ENCODE data around the gene KIAA1549. TPM values are rescaled to one million over a fixed set of nuclear protein-coding genes. Genes with fewer than 3 reads are reported as not detected.

Gene KIAA1549
- total and polyA plus RNA-seq, 4 donors: 0.13 to 2.8 (median 0.58) TPM

- Histone ChIP-seq H3K27me3 (ENCODE audit: control insufficient read depth in 1 of 2, insufficient read depth in 2 of 2, low read length in 1 of 2) (no peaks in the 10 kb centered on the region), H3K27ac (ENCODE audit: low read depth in 1 of 2, low read length in 2 of 2) (no peak overlapping the region), H3K9me3 (ENCODE audit: control insufficient read depth, low read length) (no peaks in the 10 kb centered on the region), H3K4me3 (ENCODE audit: low read length in 2 of 2) (no peak overlapping the region), H3K4me1 (ENCODE audit: control insufficient read depth in 1 of 2, insufficient read depth in 2 of 2, low read length in 2 of 2) (no peaks in the 10 kb centered on the region), H3K36me3 (ENCODE audit: control insufficient read depth in 1 of 2, insufficient read depth in 2 of 2, low read length in 1 of 2) (no peaks in the 10 kb centered on the region)
- DNase-seq (no peak), ATAC-seq (ENCODE audit: low FRiP score) (no peak)
- intact Hi-C loops (cut with DNase I): no loop called here
- 95 to 97% methylated on average over 5 of the region's 5 CpGs for WGBS, 2 donors
Observed at GRCh38 chr7:138871814-138872090, 109.4 kb downstream of the KIAA1549 start.

GRCh38 chr7:138871065-138871813 is 110.0 kb downstream of the KIAA1549 start:
- DNase-seq (no peak), ATAC-seq (ENCODE audit: low FRiP score) (no peak)
- Histone ChIP-seq H3K9me3 (ENCODE audit: control insufficient read depth, low read length) (no peaks in the 10 kb centered on the region), H3K4me1 (ENCODE audit: control insufficient read depth in 1 of 2, insufficient read depth in 2 of 2, low read length in 2 of 2) (no peaks in the 10 kb centered on the region), H3K27ac (ENCODE audit: low read depth in 1 of 2, low read length in 2 of 2) (no peak overlapping the region), H3K4me3 (ENCODE audit: low read length in 2 of 2) (no peak overlapping the region), H3K36me3 (ENCODE audit: control insufficient read depth in 1 of 2, insufficient read depth in 2 of 2, low read length in 1 of 2) (no peaks in the 10 kb centered on the region), H3K27me3 (ENCODE audit: control insufficient read depth in 1 of 2, insufficient read depth in 2 of 2, low read length in 1 of 2) (no peaks in the 10 kb centered on the region)
- intact Hi-C loops (cut with DNase I): no loop called here
- 92 to 94% methylated on average over 21 of the region's 21 CpGs for WGBS, 2 donors

DNA sequence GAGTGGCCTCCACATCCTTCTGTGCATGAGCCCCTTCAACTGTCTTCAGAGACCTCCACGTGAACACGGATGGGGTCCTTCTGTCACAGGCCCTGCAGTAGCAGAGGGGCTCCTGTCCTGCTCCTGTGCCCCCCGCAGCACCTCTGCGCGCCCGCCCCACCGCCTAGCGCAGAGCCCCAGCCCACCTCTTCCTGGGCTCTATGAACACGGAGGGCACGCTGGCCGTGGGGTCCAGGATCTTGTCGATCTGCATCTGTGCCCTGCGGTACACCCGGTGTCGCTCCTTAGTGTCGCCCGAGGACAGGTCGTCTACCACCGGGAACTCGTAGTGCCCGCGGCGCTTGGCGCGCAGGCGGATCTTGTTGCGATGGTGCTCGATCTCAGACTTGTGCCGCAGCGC is 111.8 kb downstream of the KIAA1549 start:
- ATAC-seq (ENCODE audit: low FRiP score): peak; percentile 37
- no peak overlapping the region for H3K27ac ChIP-seq (ENCODE audit: low read depth in 1 of 2, low read length in 2 of 2)
- no peaks in the 10 kb centered on the region for H3K4me1 ChIP-seq (ENCODE audit: control insufficient read depth in 1 of 2, insufficient read depth in 2 of 2, low read length in 2 of 2)
- no peak for DNase-seq
- no peak overlapping the region for H3K4me3 ChIP-seq (ENCODE audit: low read length in 2 of 2)
- intact Hi-C loops (cut with DNase I): loop anchor here in 1 of 2 donors (10.0 kb wide), 1 partner anchor 55 kb away; no protein-coding TSS in a partner anchor
- H3K36me3 ChIP-seq (ENCODE audit: control insufficient read depth in 1 of 2, insufficient read depth in 2 of 2, low read length in 1 of 2): no peaks in the 10 kb centered on the region
- H3K27me3 ChIP-seq (ENCODE audit: control insufficient read depth in 1 of 2, insufficient read depth in 2 of 2, low read length in 1 of 2): no peaks in the 10 kb centered on the region
- no peaks in the 10 kb centered on the region for H3K9me3 ChIP-seq (ENCODE audit: control insufficient read depth, low read length)
- WGBS, 2 donors: 98 to 99% methylated on average over 30 of the region's 30 CpGs

DNA sequence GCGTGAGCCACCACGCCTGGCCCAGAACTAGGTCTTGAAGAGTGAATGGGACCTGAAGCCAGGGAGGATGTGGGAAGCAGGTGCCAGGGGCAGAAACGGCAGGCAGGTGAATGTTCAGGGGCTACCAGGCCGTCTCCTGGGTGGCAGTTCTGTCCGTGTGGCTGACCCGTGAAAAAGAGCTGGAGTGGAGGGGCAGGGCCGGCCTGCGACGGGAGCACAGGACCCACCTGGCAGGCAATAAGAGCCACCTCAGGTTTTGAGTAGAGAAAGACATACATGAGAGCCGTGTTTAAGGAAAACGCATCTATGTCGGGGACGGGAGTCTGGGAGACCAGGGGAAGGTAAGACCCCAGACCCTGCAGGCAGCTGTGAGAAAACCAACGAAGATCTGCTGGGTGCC is 112.5 kb downstream of the KIAA1549 start:
- Histone ChIP-seq H3K4me3 (ENCODE audit: low read length in 2 of 2) (no peak overlapping the region), H3K4me1 (ENCODE audit: control insufficient read depth in 1 of 2, insufficient read depth in 2 of 2, low read length in 2 of 2) (no peaks in the 10 kb centered on the region), H3K27me3 (ENCODE audit: control insufficient read depth in 1 of 2, insufficient read depth in 2 of 2, low read length in 1 of 2) (no peaks in the 10 kb centered on the region), H3K27ac (ENCODE audit: low read depth in 1 of 2, low read length in 2 of 2) (no peak overlapping the region), H3K36me3 (ENCODE audit: control insufficient read depth in 1 of 2, insufficient read depth in 2 of 2, low read length in 1 of 2) (no peaks in the 10 kb centered on the region), H3K9me3 (ENCODE audit: control insufficient read depth, low read length) (no peaks in the 10 kb centered on the region)
- intact Hi-C loops (cut with DNase I): loop anchor here in 1 of 2 donors (10.0 kb wide), 1 partner anchor 56 kb away; no protein-coding TSS in a partner anchor
- DNase-seq (no peak), ATAC-seq (ENCODE audit: low FRiP score) (peak; percentile 5)
- 93 to 95% methylated on average over 14 of the region's 14 CpGs for WGBS, 2 donors

DNA sequence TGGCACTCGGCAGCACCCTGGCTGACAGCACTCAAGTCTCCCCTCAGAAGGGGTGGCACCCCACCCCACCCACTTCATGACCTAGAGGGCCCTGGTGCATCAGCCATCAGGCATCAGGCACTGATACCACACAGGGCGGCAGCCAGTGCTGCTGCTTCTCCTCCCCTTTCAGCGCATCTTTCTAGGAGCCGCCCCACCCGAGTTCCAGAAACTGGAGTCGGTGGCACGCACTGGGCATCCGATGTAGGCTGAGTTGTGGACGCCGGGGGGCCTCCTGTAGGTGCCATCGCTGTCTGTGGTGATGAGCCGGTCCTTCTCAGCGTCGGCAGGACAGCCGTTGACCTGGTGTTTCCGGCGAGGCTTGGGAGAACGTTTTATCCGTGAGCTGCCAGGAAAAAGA is 113.4 kb downstream of the KIAA1549 start:
- H3K9me3 ChIP-seq (ENCODE audit: control insufficient read depth, low read length): no peaks in the 10 kb centered on the region
- H3K4me3 ChIP-seq (ENCODE audit: low read length in 2 of 2): no peak overlapping the region
- 96% methylated on average over 19 of the region's 19 CpGs for WGBS, 2 donors
- ATAC-seq (ENCODE audit: low FRiP score) (no peak), DNase-seq (no peak)
- H3K36me3 ChIP-seq (ENCODE audit: control insufficient read depth in 1 of 2, insufficient read depth in 2 of 2, low read length in 1 of 2): no peaks in the 10 kb centered on the region
- H3K4me1 ChIP-seq (ENCODE audit: control insufficient read depth in 1 of 2, insufficient read depth in 2 of 2, low read length in 2 of 2): no peaks in the 10 kb centered on the region
- no peak overlapping the region for H3K27ac ChIP-seq (ENCODE audit: low read depth in 1 of 2, low read length in 2 of 2)
- intact Hi-C loops (cut with DNase I): loop anchor here in 1 of 2 donors (10.0 kb wide), 1 partner anchor 57 kb away; no protein-coding TSS in a partner anchor
- no peaks in the 10 kb centered on the region for H3K27me3 ChIP-seq (ENCODE audit: control insufficient read depth in 1 of 2, insufficient read depth in 2 of 2, low read length in 1 of 2)

GRCh38 chr7:138866353-138866752 is 114.8 kb downstream of the KIAA1549 start:
- no peak for ATAC-seq (ENCODE audit: low FRiP score)
- intact Hi-C loops (cut with DNase I): loop anchor here in 1 of 2 donors (10.0 kb wide), 1 partner anchor 58 kb away; no protein-coding TSS in a partner anchor
- H3K4me1 ChIP-seq (ENCODE audit: control insufficient read depth in 1 of 2, insufficient read depth in 2 of 2, low read length in 2 of 2): no peaks in the 10 kb centered on the region
- no peak overlapping the region for H3K27ac ChIP-seq (ENCODE audit: low read depth in 1 of 2, low read length in 2 of 2)
- H3K27me3 ChIP-seq (ENCODE audit: control insufficient read depth in 1 of 2, insufficient read depth in 2 of 2, low read length in 1 of 2): no peaks in the 10 kb centered on the region
- H3K36me3 ChIP-seq (ENCODE audit: control insufficient read depth in 1 of 2, insufficient read depth in 2 of 2, low read length in 1 of 2): no peaks in the 10 kb centered on the region
- no peaks in the 10 kb centered on the region for H3K9me3 ChIP-seq (ENCODE audit: control insufficient read depth, low read length)
- DNase-seq: no peak
- 93 to 96% methylated on average over 9 of the region's 9 CpGs for WGBS, 2 donors
- H3K4me3 ChIP-seq (ENCODE audit: low read length in 2 of 2): no peak overlapping the region

DNA sequence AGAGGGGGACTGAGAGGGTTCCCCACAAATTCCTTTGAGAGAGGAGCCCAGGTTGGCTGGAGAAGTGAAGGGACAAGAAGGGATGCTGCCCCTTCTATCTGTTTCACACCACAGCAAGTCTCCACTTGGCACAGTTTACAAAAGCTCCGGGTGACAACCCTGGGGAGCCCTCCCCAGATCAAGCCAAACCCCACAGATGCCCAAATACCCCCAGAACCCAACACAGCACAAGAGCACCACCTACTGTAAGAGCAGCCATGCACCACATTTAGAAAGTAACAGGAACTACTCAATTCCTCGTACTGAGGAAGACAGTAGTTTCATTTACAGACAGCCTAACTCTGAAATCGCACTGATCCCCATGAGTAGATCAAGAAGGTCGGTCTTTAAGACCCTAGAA is 115.3 kb downstream of the KIAA1549 start:
- Histone ChIP-seq H3K27me3 (ENCODE audit: control insufficient read depth in 1 of 2, insufficient read depth in 2 of 2, low read length in 1 of 2) (no peaks in the 10 kb centered on the region), H3K4me1 (ENCODE audit: control insufficient read depth in 1 of 2, insufficient read depth in 2 of 2, low read length in 2 of 2) (no peaks in the 10 kb centered on the region), H3K9me3 (ENCODE audit: control insufficient read depth, low read length) (no peaks in the 10 kb centered on the region), H3K36me3 (ENCODE audit: control insufficient read depth in 1 of 2, insufficient read depth in 2 of 2, low read length in 1 of 2) (no peaks in the 10 kb centered on the region), H3K4me3 (ENCODE audit: low read length in 2 of 2) (no peak overlapping the region), H3K27ac (ENCODE audit: low read depth in 1 of 2, low read length in 2 of 2) (no peak overlapping the region)
- DNase-seq: no peak
- ATAC-seq (ENCODE audit: low FRiP score): no peak
- WGBS, 2 donors: 85 to 87% methylated on average over 4 of the region's 4 CpGs
- intact Hi-C loops (cut with DNase I): loop anchor here in 1 of 2 donors (10.0 kb wide), 1 partner anchor 59 kb away; no protein-coding TSS in a partner anchor

- H3K4me3 ChIP-seq (ENCODE audit: low read length in 2 of 2): no peak overlapping the region
- no peaks in the 10 kb centered on the region for H3K9me3 ChIP-seq (ENCODE audit: control insufficient read depth, low read length)
- no peaks in the 10 kb centered on the region for H3K36me3 ChIP-seq (ENCODE audit: control insufficient read depth in 1 of 2, insufficient read depth in 2 of 2, low read length in 1 of 2)
- ATAC-seq (ENCODE audit: low FRiP score) (no peak), DNase-seq (no peak)
- H3K4me1 ChIP-seq (ENCODE audit: control insufficient read depth in 1 of 2, insufficient read depth in 2 of 2, low read length in 2 of 2): no peaks in the 10 kb centered on the region
- intact Hi-C loops (cut with DNase I): loop anchor here in 1 of 2 donors (10.0 kb wide), 1 partner anchor 60 kb away; no protein-coding TSS in a partner anchor
- 74 to 78% methylated on average over 3 of the region's 3 CpGs for WGBS, 2 donors
- H3K27ac ChIP-seq (ENCODE audit: low read depth in 1 of 2, low read length in 2 of 2): no peak overlapping the region
- H3K27me3 ChIP-seq (ENCODE audit: control insufficient read depth in 1 of 2, insufficient read depth in 2 of 2, low read length in 1 of 2): no peaks in the 10 kb centered on the region
Observed at GRCh38 chr7:138864667-138865066, 116.5 kb downstream of the KIAA1549 start.

GRCh38 chr7:138863931-138864330 is 117.3 kb downstream of the KIAA1549 start:
- DNase-seq (no peak), ATAC-seq (ENCODE audit: low FRiP score) (no peak)
- Histone ChIP-seq H3K36me3 (ENCODE audit: control insufficient read depth in 1 of 2, insufficient read depth in 2 of 2, low read length in 1 of 2) (no peaks in the 10 kb centered on the region), H3K27me3 (ENCODE audit: control insufficient read depth in 1 of 2, insufficient read depth in 2 of 2, low read length in 1 of 2) (no peaks in the 10 kb centered on the region), H3K4me3 (ENCODE audit: low read length in 2 of 2) (no peak overlapping the region), H3K9me3 (ENCODE audit: control insufficient read depth, low read length) (no peaks in the 10 kb centered on the region), H3K4me1 (ENCODE audit: control insufficient read depth in 1 of 2, insufficient read depth in 2 of 2, low read length in 2 of 2) (no peaks in the 10 kb centered on the region), H3K27ac (ENCODE audit: low read depth in 1 of 2, low read length in 2 of 2) (no peak overlapping the region)
- intact Hi-C loops (cut with DNase I): loop anchor here in 1 of 2 donors (10.0 kb wide), 1 partner anchor 61 kb away; no protein-coding TSS in a partner anchor
- 93 to 94% methylated on average over 9 of the region's 9 CpGs for WGBS, 2 donors
